Progenitor cell of endocrine pancreas (in vitro differentiated cells): ENCODE measurements around the gene TMEM115. TPM values are rescaled to one million over a fixed set of nuclear protein-coding genes. Genes with fewer than 3 reads are reported as not detected.
"Not testable (repeated sequence)": the region's sequence is repeated elsewhere in the genome, so short reads cannot be mapped to it uniquely, and the experiment has no call there.

ENCODE experiments used
- DNase-seq: peaks from one replicate; pipeline ENCODE4 v3.0.0; 2021; ENCODE audit warnings: low spot score; ENCODE audit not compliant: unreplicated experiment
- H3K27ac Mint-ChIP-seq: 2 replicates; pipeline ENCODE4 v1.8.0; 2021; ENCODE audit warnings: mild to moderate bottlenecking, moderate library complexity, mixed read lengths
- H3K27me3 Mint-ChIP-seq: 2 replicates; pipeline ENCODE4 v1.8.0; 2021; ENCODE audit warnings: mixed read lengths
- H3K36me3 Mint-ChIP-seq: 2 replicates; pipeline ENCODE4 v1.8.0; 2022; ENCODE audit warnings: mixed read lengths; ENCODE audit not compliant: insufficient read depth
- H3K4me1 Mint-ChIP-seq: 2 replicates; pipeline ENCODE4 v1.8.0; 2021; ENCODE audit warnings: low read depth, mixed read lengths
- H3K4me3 Mint-ChIP-seq: 2 replicates; pipeline ENCODE4 v1.8.0; 2021; ENCODE audit warnings: low read depth, mild to moderate bottlenecking, moderate library complexity, mixed read lengths
- H3K9me3 Mint-ChIP-seq: 2 replicates; pipeline ENCODE4 v1.8.0; 2021; ENCODE audit warnings: low read depth, mixed read lengths
- total RNA-seq: library from RNA; stranded (reverse); gene quantifications from 2 replicates; pipeline ENCODE4 v1.2.1, GENCODE V29; 2021
- TF ChIP-seq, protein P1 (sequence below): fragments of 200-600 bp; sonication (generic); IDR thresholded peaks from one replicate; pipeline ENCODE4 v1.5.0; 2021; ENCODE audit warnings: antibody characterized with exemption, mild to moderate bottlenecking; ENCODE audit not compliant: unreplicated experiment

TMEM115 gene
- total RNA-seq, 1 donor from 2014 or later: 33.0 TPM

DNA sequence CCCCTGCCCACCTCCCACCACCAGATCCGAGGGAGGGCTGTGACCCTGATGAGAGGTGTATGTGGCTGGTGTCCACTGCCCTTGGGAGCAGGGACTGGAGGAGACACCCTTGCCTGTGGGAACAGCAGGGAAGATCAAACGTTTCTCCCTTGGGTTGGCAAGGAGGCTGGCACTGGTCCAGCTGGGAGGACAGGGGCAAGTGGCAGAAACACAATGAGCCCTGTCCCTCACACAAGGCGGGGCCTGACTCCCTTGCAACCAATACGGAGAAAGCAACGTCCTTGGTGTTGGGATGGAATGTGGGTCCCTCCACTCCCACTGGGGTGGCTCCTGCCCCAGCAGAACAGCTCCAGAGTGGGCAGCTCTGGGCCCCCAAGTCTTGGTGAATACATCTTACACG lies 42.0 kb downstream of the TMEM115 start:
- TF ChIP-seq, protein P1, sequence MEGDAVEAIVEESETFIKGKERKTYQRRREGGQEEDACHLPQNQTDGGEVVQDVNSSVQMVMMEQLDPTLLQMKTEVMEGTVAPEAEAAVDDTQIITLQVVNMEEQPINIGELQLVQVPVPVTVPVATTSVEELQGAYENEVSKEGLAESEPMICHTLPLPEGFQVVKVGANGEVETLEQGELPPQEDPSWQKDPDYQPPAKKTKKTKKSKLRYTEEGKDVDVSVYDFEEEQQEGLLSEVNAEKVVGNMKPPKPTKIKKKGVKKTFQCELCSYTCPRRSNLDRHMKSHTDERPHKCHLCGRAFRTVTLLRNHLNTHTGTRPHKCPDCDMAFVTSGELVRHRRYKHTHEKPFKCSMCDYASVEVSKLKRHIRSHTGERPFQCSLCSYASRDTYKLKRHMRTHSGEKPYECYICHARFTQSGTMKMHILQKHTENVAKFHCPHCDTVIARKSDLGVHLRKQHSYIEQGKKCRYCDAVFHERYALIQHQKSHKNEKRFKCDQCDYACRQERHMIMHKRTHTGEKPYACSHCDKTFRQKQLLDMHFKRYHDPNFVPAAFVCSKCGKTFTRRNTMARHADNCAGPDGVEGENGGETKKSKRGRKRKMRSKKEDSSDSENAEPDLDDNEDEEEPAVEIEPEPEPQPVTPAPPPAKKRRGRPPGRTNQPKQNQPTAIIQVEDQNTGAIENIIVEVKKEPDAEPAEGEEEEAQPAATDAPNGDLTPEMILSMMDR: no peak
- Mint-ChIP-seq H3K27ac (peak overlapping the region; percentile 69), H3K4me3 (no peak overlapping the region), H3K27me3 (no peaks in the 10 kb centered on the region), H3K4me1 (peaks cover 28% of the 10 kb centered on the region), H3K9me3 (no peaks in the 10 kb centered on the region), H3K36me3 (peaks cover 31% of the 10 kb centered on the region)
- DNase-seq: no peak

DNA sequence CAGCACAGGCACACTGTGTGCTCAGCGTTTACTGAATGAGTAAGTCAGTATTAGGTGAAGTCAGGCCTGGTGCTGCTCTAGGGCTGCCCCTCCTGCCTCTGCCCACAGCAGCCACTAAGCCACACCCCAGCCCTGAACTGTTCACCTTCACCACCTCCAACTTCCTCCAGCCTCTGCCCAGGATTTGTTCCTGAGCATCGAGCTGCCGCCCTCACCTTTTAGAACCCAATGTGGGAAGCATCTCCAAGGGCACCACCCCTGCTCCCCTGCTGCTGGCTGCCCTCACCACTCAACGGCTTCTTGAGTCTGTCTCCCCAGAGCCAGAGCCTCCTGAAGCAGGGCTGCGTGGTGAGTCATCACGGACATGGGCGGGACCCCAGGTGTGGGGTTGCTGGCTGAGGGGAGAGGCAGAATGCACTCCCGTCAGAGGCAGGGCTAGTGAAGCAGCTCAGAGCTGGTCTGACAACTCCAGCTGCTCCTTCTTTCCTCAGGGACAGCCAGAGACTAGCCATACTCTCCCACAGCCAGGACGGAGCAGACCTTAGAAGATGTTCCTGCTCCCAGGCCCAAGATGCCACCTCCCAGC lies 42.6 kb downstream of the TMEM115 start:
- Mint-ChIP-seq H3K36me3 (peaks cover 31% of the 10 kb centered on the region), H3K9me3 (no peaks in the 10 kb centered on the region), H3K27ac (peak overlapping the region; percentile 69), H3K4me1 (peaks cover 28% of the 10 kb centered on the region), H3K4me3 (no peak overlapping the region), H3K27me3 (no peaks in the 10 kb centered on the region)
- DNase-seq: no peak
- TF ChIP-seq, protein P1: no peak

- TF ChIP-seq, protein P1: no peak
- Mint-ChIP-seq H3K27me3 (no peaks in the 10 kb centered on the region), H3K4me1 (peaks cover 22% of the 10 kb centered on the region), H3K27ac (no peak overlapping the region), H3K36me3 (peaks cover 35% of the 10 kb centered on the region), H3K4me3 (no peak overlapping the region), H3K9me3 (peaks cover 2% of the 10 kb centered on the region)
- DNase-seq: no peak
These were observed 44.5 kb downstream of the TMEM115 start for GRCh38 chr3:50314816-50315215.

- TF ChIP-seq, protein P1: no peak
- no peak for DNase-seq
- Mint-ChIP-seq H3K36me3 (peaks cover 39% of the 10 kb centered on the region), H3K27ac (peak overlapping the region; percentile 12), H3K4me3 (no peak overlapping the region), H3K9me3 (peaks cover 4% of the 10 kb centered on the region), H3K4me1 (peaks cover 17% of the 10 kb centered on the region), H3K27me3 (no peaks in the 10 kb centered on the region)
These were observed 45.0 kb downstream of the TMEM115 start for GRCh38 chr3:50314342-50314741.

- not testable (repeated sequence) for H3K9me3 Mint-ChIP-seq, H3K4me1 Mint-ChIP-seq, H3K4me3 Mint-ChIP-seq
These were observed 47.3 kb downstream of the TMEM115 start for GRCh38 chr3:50312041-50312440.

More at GRCh38 chr3:50312041-50312440, 47.3 kb downstream of the TMEM115 start:
- H3K27me3 Mint-ChIP-seq, H3K27ac Mint-ChIP-seq, DNase-seq: not testable (repeated sequence)
- H3K36me3 Mint-ChIP-seq: peaks cover 38% of the 10 kb centered on the region

Other genes with a start within 250 kb of the TMEM115 start
- 23.6 and 26.5 TPM in 2 replicates for gene SEMA3F, start 204.2 kb downstream of the TMEM115 start, total RNA-seq
- gene GNAT1, start 167.9 kb downstream of the TMEM115 start, total RNA-seq: 0.12 and 0.91 TPM in 2 replicates
- 43.5 and 44.7 TPM in 2 replicates for gene SLC38A3, start 154.2 kb downstream of the TMEM115 start, total RNA-seq
- 158 and 171 TPM in 2 replicates for gene GNAI2, start 123.3 kb downstream of the TMEM115 start, total RNA-seq
- 24.6 and 27.6 TPM in 2 replicates for gene SEMA3B, start 90.4 kb downstream of the TMEM115 start, total RNA-seq
- not detected in 2 replicates for gene LSMEM2, start 80.4 kb downstream of the TMEM115 start, total RNA-seq
- gene IFRD2, start 67.1 kb downstream of the TMEM115 start, total RNA-seq: 49.0 and 58.7 TPM in 2 replicates
- gene HYAL3, start 60.1 kb downstream of the TMEM115 start, total RNA-seq: 3.2 and 3.6 TPM in 2 replicates
- 7.5 and 9.4 TPM in 2 replicates for gene NAA80, start 60.1 kb downstream of the TMEM115 start, total RNA-seq
- 3.1 and 4.1 TPM in 2 replicates for gene HYAL1, start 55.9 kb downstream of the TMEM115 start, total RNA-seq
- 74.3 and 77.9 TPM in 2 replicates for gene HYAL2, start 36.8 kb downstream of the TMEM115 start, total RNA-seq
- gene TUSC2, start 31.3 kb downstream of the TMEM115 start, total RNA-seq: 33.1 and 34.9 TPM in 2 replicates
- 11.7 and 13.9 TPM in 2 replicates for gene RASSF1, start 18.7 kb downstream of the TMEM115 start, total RNA-seq
- gene ZMYND10, start 13.8 kb downstream of the TMEM115 start, total RNA-seq: 0.86 and 2.2 TPM in 2 replicates
- 25.7 and 31.6 TPM in 2 replicates for gene NPRL2, start 8.7 kb downstream of the TMEM115 start, total RNA-seq
- 18.7 and 19.2 TPM in 2 replicates for gene CYB561D2, start 8.7 kb downstream of the TMEM115 start, total RNA-seq
- gene CACNA2D2, start 144.1 kb upstream of the TMEM115 start, total RNA-seq: 5.5 and 6.9 TPM in 2 replicates
- gene C3orf18, start 208.2 kb upstream of the TMEM115 start, total RNA-seq: 12.0 and 12.5 TPM in 2 replicates
- 23.0 and 23.7 TPM in 2 replicates for gene HEMK1, start 210.0 kb upstream of the TMEM115 start, total RNA-seq